Left colon (tissue), 2 donors: Measurements from ENCODE around the gene ANKRD23. TPM values are rescaled to one million over a fixed set of nuclear protein-coding genes. Genes with fewer than 3 reads are reported as not detected.

Experiments used
- ATAC-seq: fragments of 200-7000 bp; cut with Tn5 transposase; one replicate; pipeline ENCODE4 v1.9.1; 2020; ENCODE audit warnings: mild to moderate bottlenecking, moderate library complexity
- DNase-seq, 2 donors: peaks; one replicate each; pipeline ENCODE4 v3.0.0-alpha.2; 2020
- intact Hi-C, 2 donors: fragments of 100-400 bp; cut with DNase I in 1 of 2; cut with micrococcal nuclease in 1 of 2; formaldehyde crosslinking; loops; one replicate each; pipeline versions ENCODE4 v1.11.2 to v1.14.0; 2022; cut with DNase I, micrococcal nuclease
- total RNA-seq, 2 donors: library from RNA; stranded (reverse); fragmentation: NEBNext Ultra II Directional; extraction: Animal tissue kit (Norgen Biotek cat#: 25700); gene quantifications; one replicate each; pipeline ENCODE4 v1.2.1, GENCODE V29; 2021
- donor health status: DM: no; HTN: no; CAD: no.
- donor health status: DM: yes; HTN: yes; CAD: no.

The ANKRD23 gene
- total RNA-seq, 2 donors from 2014 or later = 3.7 to 4.3 TPM

DNA sequence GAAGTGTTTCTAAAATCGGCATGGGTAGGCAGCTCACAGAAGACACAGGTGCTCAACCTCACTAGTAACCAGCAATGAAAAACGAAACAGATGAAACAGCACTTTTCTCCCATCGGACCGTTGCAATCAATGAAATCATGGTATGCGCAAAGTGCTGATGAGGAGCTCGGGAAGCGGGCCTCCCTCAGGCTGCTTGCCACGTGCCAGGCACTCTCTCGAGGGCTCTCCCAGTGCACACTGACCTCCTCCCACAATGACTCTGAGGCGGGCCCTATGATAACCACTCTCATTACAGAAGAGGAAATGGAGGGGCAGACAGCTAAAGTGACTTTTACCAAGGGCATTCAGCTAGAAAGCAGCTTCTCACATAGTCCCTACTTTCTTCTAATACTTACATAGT is 3.8 kb upstream of the ANKRD23 start:
- ATAC-seq = no peak
- no peak for DNase-seq
- intact Hi-C loops = no loop called here

DNA sequence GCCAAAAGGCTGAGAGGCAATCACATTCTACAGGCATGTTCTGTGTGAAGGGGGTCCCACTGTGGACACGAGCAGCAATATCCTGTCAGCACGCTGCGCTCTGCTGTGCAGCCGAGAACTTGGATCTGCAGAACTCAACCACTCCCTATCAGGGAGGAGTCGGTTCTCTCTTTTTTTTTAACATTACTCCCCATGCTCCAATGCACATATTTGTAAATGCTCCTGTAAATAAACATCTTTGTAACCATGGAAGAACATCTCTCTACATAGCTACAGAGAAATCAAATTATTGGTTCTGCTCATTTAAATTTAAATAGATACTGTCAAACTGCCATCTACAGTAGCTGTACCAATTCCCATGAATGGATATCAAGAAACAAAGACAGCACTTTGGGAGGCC is 3.0 kb upstream of the ANKRD23 start:
- DNase-seq (no peak), ATAC-seq (no peak)
- intact Hi-C loops = no loop called here

DNA sequence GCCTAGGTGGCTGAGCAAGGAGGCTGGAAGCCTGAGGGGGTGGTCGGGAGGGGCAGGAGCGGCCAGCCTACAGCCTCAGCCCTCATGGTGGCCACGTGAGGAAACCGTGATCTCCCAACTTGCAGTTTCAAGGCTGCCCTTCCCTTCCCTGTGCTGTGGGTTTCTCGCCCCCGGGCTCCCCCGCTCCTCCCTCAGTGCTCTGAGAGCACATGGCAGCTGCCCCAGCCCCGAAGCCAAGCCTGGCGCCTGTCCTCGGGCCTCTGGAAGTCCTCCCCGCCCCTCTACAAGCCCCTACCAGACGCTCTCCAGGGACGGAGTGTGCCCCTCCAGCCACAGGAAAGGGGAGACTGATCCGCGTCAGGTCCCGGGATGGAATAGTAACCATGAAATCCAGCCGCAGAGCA is 586 bp upstream of the ANKRD23 start:
- DNase-seq = no peak
- intact Hi-C loops = no loop called here
- no peak for ATAC-seq

DNA sequence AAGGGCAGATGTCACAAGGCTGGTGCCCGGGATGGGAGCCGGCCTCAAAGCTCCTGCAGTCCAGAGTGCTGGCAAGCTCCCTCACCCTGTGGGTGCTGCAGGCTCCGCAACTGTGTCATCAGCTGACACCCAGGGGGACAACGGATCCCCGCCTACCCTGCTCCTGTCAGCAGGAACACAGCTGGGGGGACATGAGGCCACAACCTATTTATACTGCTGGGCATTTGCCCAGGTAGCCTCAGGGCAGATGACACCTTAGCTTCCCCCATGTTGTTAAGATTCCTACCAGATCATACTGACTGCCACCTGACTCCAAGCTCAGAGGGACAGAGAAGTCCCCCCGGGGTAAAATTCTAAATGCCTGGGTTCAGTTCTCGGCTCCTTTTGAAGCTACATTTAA is 1.2 kb downstream of the ANKRD23 start:
- intact Hi-C loops = no loop called here
- DNase-seq = no peak
- ATAC-seq = no peak

DNA sequence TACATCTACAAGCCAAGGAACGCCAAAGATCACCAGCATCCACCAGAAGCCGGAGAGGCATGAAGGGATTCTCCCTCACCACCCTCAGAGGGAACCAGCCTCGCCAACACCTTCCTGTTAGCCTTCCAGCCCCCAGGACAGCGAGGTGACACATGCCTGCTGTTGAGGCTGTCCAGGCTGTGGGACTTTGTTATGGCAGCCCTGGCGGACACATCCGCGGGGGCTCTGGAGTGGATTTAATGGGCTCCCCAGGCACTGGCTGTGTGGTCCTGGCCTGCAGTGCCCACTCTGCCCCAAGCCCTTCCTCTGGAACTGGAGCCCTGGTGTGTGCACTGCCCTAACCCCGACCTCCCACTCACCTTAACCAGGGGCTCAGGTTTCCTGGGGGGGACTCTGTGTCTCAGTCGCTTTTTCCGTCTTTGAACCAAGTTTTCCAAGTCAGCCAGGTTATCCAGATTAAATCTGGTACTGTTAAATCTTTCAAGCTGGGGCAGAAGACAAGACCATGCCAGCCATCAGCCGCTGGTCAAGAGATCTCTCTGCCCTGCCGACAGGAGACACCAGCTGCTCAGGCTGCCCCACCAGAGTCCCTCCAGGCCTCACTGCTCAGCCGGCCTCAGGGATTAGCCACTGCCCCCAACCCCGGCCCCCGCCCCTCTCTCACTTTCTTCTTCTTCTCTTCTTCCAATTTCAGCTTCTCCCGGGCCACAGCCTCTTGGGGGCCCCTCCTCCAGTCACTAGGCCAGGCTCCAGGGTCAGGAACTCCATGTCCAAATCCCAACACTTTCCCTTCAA is 1.9 kb downstream of the ANKRD23 start:
- ATAC-seq (no peak), DNase-seq (no peak)
- intact Hi-C loops = no loop called here

DNA sequence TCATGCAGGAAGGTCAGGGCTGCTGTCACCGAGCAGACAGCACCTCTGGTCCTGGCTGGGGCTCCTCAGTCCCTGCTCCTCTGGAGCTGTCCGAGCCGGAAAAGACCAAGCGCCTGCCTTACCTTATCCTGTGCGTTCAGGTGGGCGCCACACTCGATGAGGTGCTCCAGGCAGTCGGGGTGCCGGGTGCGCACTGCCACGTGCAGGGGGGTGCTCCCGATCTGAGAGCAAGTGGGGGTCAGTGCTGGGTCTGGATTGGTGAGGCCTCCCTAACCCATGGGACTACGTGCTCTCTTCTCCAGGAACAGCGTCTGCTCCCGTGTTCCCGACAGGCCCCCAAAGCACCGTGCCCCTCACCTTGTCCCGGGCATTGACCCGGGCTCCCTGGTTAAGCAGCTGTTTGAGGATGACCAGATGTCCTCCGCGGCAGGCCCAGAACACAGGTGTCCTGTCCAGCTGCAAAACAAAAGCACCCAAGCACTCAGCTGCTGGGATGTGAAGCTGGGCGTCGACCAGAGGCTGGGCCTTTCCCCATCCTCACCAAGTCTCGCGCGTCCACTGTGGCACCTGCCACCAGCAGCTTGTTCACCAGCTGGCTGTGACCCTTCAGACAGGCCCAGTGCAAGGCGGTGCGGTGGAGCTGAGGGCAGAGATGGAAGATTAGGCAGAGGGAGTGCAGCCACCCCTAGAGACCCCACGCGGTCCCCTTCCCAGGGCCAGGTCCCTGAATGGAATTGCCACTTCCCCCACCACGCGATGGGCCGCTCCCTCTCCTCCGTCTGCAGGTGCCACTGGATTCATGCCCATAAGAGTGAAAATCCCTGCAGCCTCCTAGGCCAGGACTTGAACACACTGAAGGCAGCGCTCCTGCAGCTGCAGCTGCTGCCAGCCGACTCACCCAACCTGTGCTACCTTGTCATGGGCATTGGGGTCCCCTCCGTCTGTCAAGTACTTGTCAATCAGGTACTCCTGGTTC is 3.7 kb downstream of the ANKRD23 start:
- intact Hi-C loops = no loop called here
- DNase-seq = no peak
- ATAC-seq = no peak

DNA sequence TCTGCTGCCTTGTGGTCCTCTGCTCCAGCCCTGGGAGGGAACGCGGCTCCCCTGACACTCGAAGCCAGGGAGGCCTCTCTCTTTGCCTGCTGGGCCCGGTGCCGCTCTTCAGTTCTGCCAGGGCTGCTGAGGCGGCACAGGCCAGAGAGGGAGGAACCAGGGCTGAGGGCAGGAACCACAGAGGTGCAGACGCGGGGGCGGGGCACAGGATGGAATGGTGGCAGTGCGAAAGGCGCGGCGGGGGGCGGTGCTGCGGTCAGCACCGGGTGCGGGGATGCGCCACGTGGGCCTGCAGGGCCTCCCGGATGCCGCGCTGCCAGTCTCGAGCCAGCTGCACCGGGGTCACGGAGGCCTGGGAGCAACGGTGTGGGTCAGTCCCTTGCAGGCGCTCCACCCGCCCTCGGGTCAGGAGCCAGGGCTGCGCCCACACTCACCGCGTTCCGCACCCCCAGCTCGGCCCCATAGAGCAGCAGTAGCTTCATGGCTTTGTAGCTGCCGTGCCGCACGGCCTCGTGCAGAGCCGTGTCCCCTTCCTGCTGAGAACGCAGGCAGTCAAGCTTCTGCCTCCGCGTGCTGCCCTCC is 4.4 kb downstream of the ANKRD23 start:
- ATAC-seq (peak; percentile 89), DNase-seq (peak; percentile 80 to 92)
- intact Hi-C loops = no loop called here

DNA sequence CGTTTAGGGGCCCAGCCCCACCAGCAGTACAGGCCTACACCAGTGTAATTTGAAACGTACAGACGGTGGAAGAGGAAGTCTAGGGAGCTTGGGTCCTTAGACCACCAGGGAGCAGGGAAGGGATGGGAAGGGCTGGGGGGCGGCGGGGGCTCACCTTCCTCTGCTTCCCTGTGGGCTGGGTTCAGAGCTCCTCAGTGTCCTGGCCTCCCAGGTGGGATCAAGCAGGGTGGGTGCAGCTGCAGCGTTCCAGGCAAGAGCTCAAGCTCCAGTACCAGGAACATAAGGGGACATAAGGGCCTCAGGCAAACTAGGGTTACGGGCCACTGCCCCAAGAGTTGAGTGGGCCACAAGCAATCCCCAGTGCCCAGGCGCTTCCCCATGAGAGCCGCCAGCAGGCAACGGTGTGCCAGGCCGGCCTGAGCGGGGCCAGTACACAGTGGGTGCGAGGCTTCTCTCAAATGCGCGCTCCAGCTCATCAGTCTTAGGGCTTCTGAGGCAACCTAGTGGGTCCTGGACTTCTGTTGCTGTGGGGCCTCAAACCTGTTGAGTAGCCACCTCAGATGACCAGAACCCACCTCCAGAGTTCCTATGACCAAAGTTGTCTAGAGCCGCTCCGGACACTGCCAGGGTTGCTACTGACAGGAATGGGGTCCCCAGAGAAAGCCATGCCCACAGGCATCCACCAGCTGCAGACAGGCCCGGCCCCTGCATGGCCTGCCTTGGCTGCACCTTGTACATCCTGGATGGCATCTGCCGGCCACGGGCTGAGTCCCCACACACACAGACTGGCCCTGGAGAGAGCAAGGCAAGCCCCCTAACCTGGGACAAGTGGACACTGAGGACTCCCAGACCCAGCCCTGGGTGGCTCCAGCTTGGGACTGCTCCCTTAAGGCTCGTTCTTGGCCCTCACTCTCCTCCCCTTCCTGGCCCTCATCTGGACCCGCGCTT is 5.2 kb downstream of the ANKRD23 start:
- ATAC-seq (peak; percentile 17), DNase-seq (peak in 1 of 2 donors; percentile 23)
- intact Hi-C loops = no loop called here

DNA sequence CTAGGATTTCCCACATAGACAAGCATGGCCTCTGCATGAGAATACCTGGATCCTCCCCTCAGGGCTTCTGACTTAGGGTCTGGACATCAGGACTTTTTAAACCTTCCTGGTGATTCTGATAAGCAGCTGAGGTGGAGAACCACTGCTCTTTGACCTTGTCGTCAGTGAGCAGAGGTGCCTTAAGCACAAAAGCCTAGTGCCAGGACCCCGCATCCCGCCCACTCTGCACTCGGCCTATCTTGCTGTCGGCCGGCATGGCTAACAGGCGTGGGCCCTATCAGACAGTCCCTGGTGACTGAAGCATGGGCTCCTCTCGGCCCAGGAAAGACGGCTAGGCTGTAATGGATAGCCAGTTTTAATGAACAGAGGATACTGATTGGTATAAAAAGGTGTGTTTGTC is 6.2 kb downstream of the ANKRD23 start:
- ATAC-seq (no peak), DNase-seq (no peak)
- intact Hi-C loops = no loop called here

DNA sequence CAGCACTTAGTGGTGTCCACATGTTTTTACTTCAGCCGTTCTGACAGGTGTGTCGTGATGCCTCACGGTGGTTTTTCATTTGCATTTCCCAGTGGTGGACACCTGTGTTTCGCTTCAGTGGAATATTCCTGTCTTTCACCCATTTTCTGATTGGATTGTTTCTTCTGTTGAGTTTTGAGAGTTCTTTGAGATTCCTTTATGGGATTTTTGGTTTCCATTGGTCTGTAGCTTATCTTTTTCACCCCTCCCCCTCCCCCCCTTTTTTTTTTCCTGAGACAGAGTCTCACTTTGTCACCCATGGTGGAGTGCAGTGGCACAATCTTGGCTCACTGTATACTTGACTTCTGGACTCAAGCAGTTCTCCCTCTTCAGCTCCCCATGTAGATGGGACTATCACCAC is 8.0 kb downstream of the ANKRD23 start:
- intact Hi-C loops = no loop called here
- DNase-seq (no peak), ATAC-seq (no peak)

DNA sequence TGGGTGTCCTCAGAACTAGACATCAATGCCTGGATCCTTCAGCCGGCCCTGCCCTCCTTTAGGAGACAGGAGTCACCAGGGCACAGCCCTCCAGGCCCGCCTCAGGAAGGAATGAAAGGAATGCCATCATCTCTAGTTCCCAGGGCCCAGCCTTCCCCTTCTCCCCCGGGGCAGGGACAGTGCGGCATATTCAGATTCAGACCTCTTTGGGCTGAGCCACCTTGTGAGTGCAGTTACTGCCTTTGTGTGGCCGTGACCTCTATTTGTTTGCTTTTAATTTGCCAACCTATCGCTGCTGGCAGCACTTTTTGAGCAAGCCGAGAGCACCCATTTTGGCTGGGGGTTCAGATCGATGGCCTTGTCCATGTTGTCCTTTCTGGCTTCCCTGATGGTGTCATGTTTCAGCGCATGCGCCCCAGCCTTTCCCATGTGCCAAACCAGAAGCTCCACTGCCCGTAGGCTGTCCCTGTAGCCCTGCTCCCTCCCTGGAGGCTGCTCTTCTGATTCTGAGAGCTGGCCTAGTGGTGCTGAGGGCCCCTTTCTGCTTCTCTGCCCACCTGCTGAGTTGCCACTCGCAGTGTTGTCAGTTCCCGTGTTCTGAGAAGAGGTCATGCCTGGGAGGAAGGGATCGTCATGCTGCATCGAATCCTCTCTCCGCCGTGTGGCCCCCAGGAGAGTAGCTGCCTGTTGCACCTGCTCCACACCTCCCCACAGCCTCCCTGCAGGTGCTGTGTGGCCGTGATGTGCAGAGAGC is 10.9 kb downstream of the ANKRD23 start:
- intact Hi-C loops = no loop called here
- DNase-seq (no peak), ATAC-seq (peak; percentile 13)

DNA sequence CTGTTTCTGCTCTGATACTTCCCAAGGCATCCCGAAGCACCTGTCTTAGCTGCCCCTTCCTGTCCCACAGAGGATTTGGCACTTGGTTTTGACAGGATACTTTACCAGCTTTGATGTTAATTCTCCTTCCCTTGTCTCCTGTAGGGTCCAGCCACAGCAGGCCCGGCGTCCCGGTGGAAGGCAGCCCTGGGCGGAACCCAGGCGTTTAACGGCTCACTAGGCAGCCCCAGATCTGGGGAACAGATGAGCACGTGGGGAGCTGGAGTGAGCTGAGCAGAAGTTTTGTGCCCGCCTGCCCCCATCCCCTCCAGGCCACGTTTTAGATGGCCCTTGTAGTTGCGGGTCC is 11.4 kb downstream of the ANKRD23 start:
- no peak for ATAC-seq
- intact Hi-C loops = no loop called here

DNA sequence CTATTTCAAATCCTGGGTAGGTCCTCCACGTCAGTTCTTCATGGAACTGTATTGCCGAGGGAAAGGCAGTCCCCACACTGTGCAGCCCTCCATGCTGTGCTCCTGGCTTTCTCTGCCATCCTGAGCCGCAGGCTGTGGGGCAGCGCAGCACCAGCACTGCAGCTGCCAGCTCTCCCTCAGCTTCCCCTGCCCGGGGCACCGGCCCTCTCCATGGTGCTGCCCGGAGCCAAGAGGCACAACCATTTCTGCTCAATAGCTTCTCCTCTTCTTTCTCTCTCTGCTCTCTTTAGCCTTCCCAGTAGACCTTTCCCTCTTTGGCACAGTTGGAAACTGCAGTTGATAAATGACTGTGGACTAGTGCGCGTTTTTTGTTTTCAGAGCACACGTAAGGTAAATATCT is 12.1 kb downstream of the ANKRD23 start:
- intact Hi-C loops = no loop called here
- ATAC-seq = peak; percentile 29

More for the DNA sequence above, 11.4 kb downstream of the ANKRD23 start:
- DNase-seq = no peak

DNA sequence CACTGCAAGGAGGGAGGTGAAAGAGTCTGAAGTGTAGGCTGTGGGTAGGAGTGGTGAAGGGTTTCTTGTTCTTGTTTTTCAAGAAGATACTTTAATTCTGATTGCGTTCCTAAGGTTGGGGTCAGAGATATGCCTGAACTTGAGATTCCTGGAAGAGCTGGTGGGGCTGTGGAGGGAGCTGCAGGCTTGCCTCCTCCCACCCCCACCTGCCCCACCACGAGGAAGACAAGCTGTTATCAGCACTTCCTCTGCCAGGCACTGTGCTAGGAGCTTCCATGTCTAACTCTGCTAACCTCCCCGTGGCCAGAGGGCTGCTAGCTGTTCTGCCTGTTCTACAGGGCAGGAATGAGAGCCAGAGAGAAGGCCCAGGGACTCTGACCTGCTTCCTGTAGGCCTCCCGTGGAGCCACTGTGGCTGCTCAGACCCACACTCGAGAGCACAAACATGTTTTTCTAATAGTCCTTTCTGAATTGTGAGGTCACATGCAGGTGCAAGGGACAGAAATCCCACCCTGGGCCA is 13.7 kb downstream of the ANKRD23 start:
- intact Hi-C loops = no loop called here
- DNase-seq (no peak), ATAC-seq (no peak)

More for the DNA sequence above, 12.1 kb downstream of the ANKRD23 start:
- no peak for DNase-seq

DNA sequence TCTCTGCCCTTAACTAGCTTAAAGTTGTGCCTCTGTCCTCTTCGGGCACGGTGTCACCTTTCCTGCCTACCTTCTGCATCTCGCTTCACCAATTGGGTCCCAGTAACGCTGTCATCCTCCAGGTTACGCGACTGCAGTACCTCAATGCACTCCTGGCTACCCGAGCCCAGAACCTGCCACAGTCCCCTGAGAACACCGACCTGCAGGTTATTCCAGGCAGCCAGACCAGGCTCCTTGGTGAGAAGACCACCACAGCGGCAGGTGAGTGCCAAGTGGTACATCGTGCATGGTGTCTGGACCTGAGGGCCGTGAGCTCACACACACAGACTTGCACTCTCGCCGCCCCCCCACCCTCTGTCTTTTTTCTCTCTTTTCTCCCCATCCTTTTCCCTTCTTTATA is 14.9 kb downstream of the ANKRD23 start:
- ATAC-seq (no peak), DNase-seq (no peak)
- intact Hi-C loops = no loop called here

DNA sequence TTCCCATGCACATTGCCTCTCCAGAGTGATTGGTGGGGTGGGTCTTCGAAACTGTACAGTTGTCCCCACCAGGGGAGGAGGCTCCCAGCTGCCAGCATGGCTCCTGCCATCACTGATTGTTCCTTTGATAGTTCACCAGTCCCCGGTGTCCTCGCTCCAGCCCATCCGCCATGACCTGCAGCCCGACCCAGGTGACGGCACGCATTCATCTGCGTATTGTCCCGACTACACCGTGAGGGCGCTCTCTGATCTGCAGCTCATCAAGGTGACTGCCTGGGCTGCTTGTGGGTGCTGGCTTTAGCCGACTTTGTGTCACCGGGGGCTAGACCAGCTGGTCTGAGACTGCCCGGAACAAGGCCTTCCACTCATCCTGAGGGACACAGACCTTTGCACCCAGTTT is 15.4 kb downstream of the ANKRD23 start:
- intact Hi-C loops = no loop called here
- ATAC-seq = no peak

DNA sequence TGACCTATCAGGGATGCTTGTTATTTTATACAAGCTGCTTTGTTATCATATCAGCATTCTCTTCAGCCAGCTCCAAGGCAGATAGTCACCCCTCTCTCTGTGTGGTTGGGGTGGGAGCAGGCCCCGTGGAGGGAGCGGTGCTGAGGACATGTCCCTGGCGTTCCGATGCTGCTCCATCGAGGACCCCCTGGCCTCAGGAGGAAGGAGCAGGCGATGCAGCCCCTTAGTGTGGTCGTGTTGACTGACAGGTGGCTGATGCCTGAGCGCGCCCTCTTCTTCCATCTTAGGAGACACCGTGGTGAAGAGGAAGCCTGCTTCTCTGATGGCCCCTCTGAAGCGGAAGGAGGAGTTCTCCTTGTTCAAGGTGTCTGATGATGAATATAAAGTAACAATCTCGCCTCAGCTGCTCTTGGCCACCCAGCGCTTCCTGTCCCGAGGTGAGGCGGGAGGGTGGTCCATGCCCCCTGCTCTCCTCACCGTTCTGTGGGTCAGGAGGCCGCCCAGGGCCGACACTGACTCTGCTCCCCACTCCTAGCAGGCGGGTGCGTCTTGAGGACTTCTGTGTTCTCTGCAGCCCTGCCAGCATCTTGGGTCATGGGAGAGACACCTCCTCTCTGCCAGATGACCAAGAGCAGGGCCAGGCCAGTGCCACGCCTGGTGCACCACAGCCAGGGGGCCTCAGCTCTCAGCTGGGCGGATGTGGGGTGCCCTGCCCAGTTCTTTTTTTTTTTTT is 17.1 kb downstream of the ANKRD23 start:
- ATAC-seq = no peak
- intact Hi-C loops = no loop called here
- no peak for DNase-seq

More for the DNA sequence above, 15.4 kb downstream of the ANKRD23 start:
- DNase-seq = no peak
